Measurements from ENCODE around the gene LBP. TPM values are rescaled to one million over a fixed set of nuclear protein-coding genes. Genes with fewer than 3 reads are reported as not detected.
A peak's percentile ranks its signal among the peaks of the same experiment; 100 is the strongest.
"Not testable (repeated sequence)": the region's sequence is repeated elsewhere in the genome, so short reads cannot be mapped to it uniquely, and the experiment has no call there.

The LBP gene
- total RNA-seq, 6 experiments from 2014 or later = 380 to 2,142 (median 1,251) TPM

- DNase-seq (no peak), ATAC-seq (no peak)
- intact Hi-C loops (cut with DNase I) = no loop called here
- no peaks in the 10 kb centered on the region for H3K4me1 ChIP-seq
- TF ChIP-seq POLR2A (IDR thresholded peaks at IDR 0.05) (no peak), CTCF (IDR thresholded peaks at IDR 0.05) (no peak)
- no peaks in the 10 kb centered on the region for H3K27me3 ChIP-seq
- no peaks in the 10 kb centered on the region for H3K9me3 ChIP-seq
- WGBS (ENCODE audit: insufficient coverage, low coverage, low lambda C conversion rate, missing lambda C conversion rate) = 58% methylated on average over 3 of the region's 3 CpGs
- H3K4me3 ChIP-seq = no peak overlapping the region
- H3K36me3 ChIP-seq = no peaks in the 10 kb centered on the region
- H3K27ac ChIP-seq = no peak overlapping the region
Observed at GRCh38 chr20:38311491-38311890, 34.8 kb upstream of the LBP start.

GRCh38 chr20:38313676-38314075, 32.6 kb upstream of the LBP start:
- Histone ChIP-seq H3K27ac (no peak overlapping the region), H3K27me3 (no peaks in the 10 kb centered on the region), H3K9me3 (no peaks in the 10 kb centered on the region), H3K36me3 (no peaks in the 10 kb centered on the region), H3K4me3 (no peak overlapping the region), H3K4me1 (no peaks in the 10 kb centered on the region)
- TF ChIP-seq CTCF (IDR thresholded peaks at IDR 0.05) = no peak
- no peak for TF ChIP-seq POLR2A (IDR thresholded peaks at IDR 0.05)
- ATAC-seq = no peak
- WGBS (ENCODE audit: insufficient coverage, low coverage, low lambda C conversion rate, missing lambda C conversion rate) = 87% methylated on average over 2 of the region's 2 CpGs
- intact Hi-C loops (cut with DNase I) = no loop called here
- DNase-seq = no peak

- H3K4me3 ChIP-seq; intact Hi-C loops (cut with DNase I); H3K9me3 ChIP-seq; DNase-seq; H3K36me3 ChIP-seq; ATAC-seq; H3K27ac ChIP-seq; H3K27me3 ChIP-seq; H3K4me1 ChIP-seq: not testable (repeated sequence)
- 94% methylated on average over 1 of the region's 1 CpG for WGBS (ENCODE audit: insufficient coverage, low coverage, low lambda C conversion rate, missing lambda C conversion rate)
Observed at GRCh38 chr20:38314350-38314749, 31.9 kb upstream of the LBP start.

- Histone ChIP-seq H3K27me3 (no peaks in the 10 kb centered on the region), H3K9me3 (no peaks in the 10 kb centered on the region), H3K4me1 (no peaks in the 10 kb centered on the region), H3K27ac (no peak overlapping the region), H3K4me3 (no peak overlapping the region), H3K36me3 (no peaks in the 10 kb centered on the region)
- DNase-seq (no peak), ATAC-seq (peak in 1 of 4 donors; percentile 21)
- 30% methylated on average over 2 of the region's 5 CpGs for WGBS (ENCODE audit: insufficient coverage, low coverage, low lambda C conversion rate, missing lambda C conversion rate)
- intact Hi-C loops (cut with DNase I) = no loop called here
- no peak for TF ChIP-seq CTCF (IDR thresholded peaks at IDR 0.05)
- TF ChIP-seq POLR2A (IDR thresholded peaks at IDR 0.05) = no peak
Observed at GRCh38 chr20:38315290-38315966, 30.9 kb upstream of the LBP start.

- intact Hi-C loops (cut with DNase I) = no loop called here
- H3K4me3 ChIP-seq = no peak overlapping the region
- no peak for ATAC-seq
- 87% methylated on average over 3 of the region's 4 CpGs for WGBS (ENCODE audit: insufficient coverage, low coverage, low lambda C conversion rate, missing lambda C conversion rate)
- no peak for DNase-seq
- H3K9me3 ChIP-seq = no peaks in the 10 kb centered on the region
- TF ChIP-seq CTCF (IDR thresholded peaks at IDR 0.05) = no peak
- no peak for TF ChIP-seq POLR2A (IDR thresholded peaks at IDR 0.05)
- no peaks in the 10 kb centered on the region for H3K4me1 ChIP-seq
- no peaks in the 10 kb centered on the region for H3K27me3 ChIP-seq
- H3K27ac ChIP-seq = no peak overlapping the region
- no peaks in the 10 kb centered on the region for H3K36me3 ChIP-seq
Observed at GRCh38 chr20:38316341-38316740, 29.9 kb upstream of the LBP start.
